ENCODE measurements around the gene ADGRV1. TPM values are rescaled to one million over a fixed set of nuclear protein-coding genes. Genes with fewer than 3 reads are reported as not detected.

The ADGRV1 gene
- total and polyA plus RNA-seq, 3 donors from 2014 or later: 10.8 to 18.0 (median 12.6) TPM

GRCh38 chr5:91091471-91092234, 533.1 kb downstream of the ADGRV1 start:
- no peaks in the 10 kb centered on the region for H3K36me3 ChIP-seq (ENCODE audit: low read depth, missing control alignments)
- H3K27me3 ChIP-seq: no peaks in the 10 kb centered on the region
- DNase-seq: no peak
- H3K4me1 ChIP-seq: no peaks in the 10 kb centered on the region
- TF ChIP-seq, protein P1, sequence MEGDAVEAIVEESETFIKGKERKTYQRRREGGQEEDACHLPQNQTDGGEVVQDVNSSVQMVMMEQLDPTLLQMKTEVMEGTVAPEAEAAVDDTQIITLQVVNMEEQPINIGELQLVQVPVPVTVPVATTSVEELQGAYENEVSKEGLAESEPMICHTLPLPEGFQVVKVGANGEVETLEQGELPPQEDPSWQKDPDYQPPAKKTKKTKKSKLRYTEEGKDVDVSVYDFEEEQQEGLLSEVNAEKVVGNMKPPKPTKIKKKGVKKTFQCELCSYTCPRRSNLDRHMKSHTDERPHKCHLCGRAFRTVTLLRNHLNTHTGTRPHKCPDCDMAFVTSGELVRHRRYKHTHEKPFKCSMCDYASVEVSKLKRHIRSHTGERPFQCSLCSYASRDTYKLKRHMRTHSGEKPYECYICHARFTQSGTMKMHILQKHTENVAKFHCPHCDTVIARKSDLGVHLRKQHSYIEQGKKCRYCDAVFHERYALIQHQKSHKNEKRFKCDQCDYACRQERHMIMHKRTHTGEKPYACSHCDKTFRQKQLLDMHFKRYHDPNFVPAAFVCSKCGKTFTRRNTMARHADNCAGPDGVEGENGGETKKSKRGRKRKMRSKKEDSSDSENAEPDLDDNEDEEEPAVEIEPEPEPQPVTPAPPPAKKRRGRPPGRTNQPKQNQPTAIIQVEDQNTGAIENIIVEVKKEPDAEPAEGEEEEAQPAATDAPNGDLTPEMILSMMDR (IDR thresholded peaks at IDR 0.05): no peak
- no peak for TF ChIP-seq POLR2A (IDR thresholded peaks at IDR 0.05)
- H3K4me3 ChIP-seq: no peak overlapping the region
- H3K27ac ChIP-seq: no peak overlapping the region
- 91 to 95% methylated on average over 4 of the region's 4 CpGs for WGBS, 2 donors
- H3K9me3 ChIP-seq: no peaks in the 10 kb centered on the region
- intact Hi-C loops (cut with DNase I; ENCODE audit: low total_unique reads): loop anchor here (10.0 kb wide), 1 partner anchor 157 kb away; no protein-coding TSS in a partner anchor

- Histone ChIP-seq H3K4me1 (no peaks in the 10 kb centered on the region), H3K27ac (no peak overlapping the region), H3K27me3 (no peaks in the 10 kb centered on the region), H3K36me3 (ENCODE audit: low read depth, missing control alignments) (no peaks in the 10 kb centered on the region), H3K4me3 (no peak overlapping the region), H3K9me3 (no peaks in the 10 kb centered on the region)
- WGBS, 2 donors: 81 to 84% methylated on average over 8 of the region's 8 CpGs
- TF ChIP-seq POLR2A (IDR thresholded peaks at IDR 0.05): no peak
- TF ChIP-seq, protein P1 (IDR thresholded peaks at IDR 0.05): no peak
- intact Hi-C loops (cut with DNase I; ENCODE audit: low total_unique reads): loop anchor here (10.0 kb wide), 1 partner anchor 158 kb away; no protein-coding TSS in a partner anchor
- DNase-seq: no peak
These were observed 534.5 kb downstream of the ADGRV1 start for GRCh38 chr5:91092859-91093783.

GRCh38 chr5:91095313-91095712, 536.7 kb downstream of the ADGRV1 start:
- no peaks in the 10 kb centered on the region for H3K4me1 ChIP-seq
- no peak for DNase-seq
- no peaks in the 10 kb centered on the region for H3K27me3 ChIP-seq
- no peak for TF ChIP-seq POLR2A (IDR thresholded peaks at IDR 0.05)
- TF ChIP-seq, protein P1 (IDR thresholded peaks at IDR 0.05): no peak
- no peak overlapping the region for H3K27ac ChIP-seq
- no peaks in the 10 kb centered on the region for H3K9me3 ChIP-seq
- H3K4me3 ChIP-seq: no peak overlapping the region
- WGBS, 2 donors: 58 to 64% methylated on average over 3 of the region's 3 CpGs
- no peaks in the 10 kb centered on the region for H3K36me3 ChIP-seq (ENCODE audit: low read depth, missing control alignments)
- intact Hi-C loops (cut with DNase I; ENCODE audit: low total_unique reads): loop anchor here (10.0 kb wide), 1 partner anchor 161 kb away; no protein-coding TSS in a partner anchor

DNA sequence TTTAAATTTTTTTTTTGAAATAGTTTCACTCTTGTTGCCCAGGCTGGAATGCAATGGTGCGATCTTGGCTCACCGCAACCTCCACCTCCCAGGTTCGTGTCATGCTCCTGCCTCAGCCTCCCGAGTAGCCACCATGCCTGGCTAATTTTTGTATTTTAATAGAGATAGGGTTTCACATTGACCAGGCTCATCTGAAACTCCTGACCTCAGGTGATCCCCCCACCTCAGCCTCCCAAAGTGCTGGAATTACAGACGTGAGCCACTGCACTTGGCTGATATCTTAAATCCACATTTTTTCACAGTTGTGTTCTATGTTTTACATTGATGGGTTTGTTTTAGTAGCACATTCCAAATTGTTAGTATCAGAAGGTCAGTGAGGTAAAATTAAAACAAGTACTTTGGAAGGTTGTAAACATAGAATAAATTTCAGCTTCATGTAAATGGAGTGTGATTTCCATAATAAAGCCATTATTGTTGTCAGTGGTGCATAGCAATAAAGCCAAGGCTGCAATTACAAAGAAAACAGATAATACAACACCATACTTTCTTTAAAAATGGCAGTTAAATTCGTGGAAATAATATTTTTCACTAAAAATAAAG, 537.3 kb downstream of the ADGRV1 start:
- Histone ChIP-seq H3K36me3 (ENCODE audit: low read depth, missing control alignments) (no peaks in the 10 kb centered on the region), H3K9me3 (no peaks in the 10 kb centered on the region), H3K4me3 (no peak overlapping the region), H3K27me3 (no peaks in the 10 kb centered on the region), H3K27ac (no peak overlapping the region), H3K4me1 (no peaks in the 10 kb centered on the region)
- intact Hi-C loops (cut with DNase I; ENCODE audit: low total_unique reads): loop anchor here (10.0 kb wide), 1 partner anchor 161 kb away; no protein-coding TSS in a partner anchor
- 75 to 78% methylated on average over 6 of the region's 6 CpGs for WGBS, 2 donors
- DNase-seq: no peak
- TF ChIP-seq, protein P1 (IDR thresholded peaks at IDR 0.05): no peak
- TF ChIP-seq POLR2A (IDR thresholded peaks at IDR 0.05): no peak
